SHP77 treated with DMSO at 0.1 percent for 48 hours (cell line): Measurements from ENCODE around the gene EML1.
A peak's percentile ranks its signal among the peaks of the same experiment; 100 is the strongest.

ENCODE experiments used
- DNase-seq: peaks from one replicate; lab custom pipeline; 2025; lab: John Stamatoyannopoulos, UW

The EML1 gene

DNA sequence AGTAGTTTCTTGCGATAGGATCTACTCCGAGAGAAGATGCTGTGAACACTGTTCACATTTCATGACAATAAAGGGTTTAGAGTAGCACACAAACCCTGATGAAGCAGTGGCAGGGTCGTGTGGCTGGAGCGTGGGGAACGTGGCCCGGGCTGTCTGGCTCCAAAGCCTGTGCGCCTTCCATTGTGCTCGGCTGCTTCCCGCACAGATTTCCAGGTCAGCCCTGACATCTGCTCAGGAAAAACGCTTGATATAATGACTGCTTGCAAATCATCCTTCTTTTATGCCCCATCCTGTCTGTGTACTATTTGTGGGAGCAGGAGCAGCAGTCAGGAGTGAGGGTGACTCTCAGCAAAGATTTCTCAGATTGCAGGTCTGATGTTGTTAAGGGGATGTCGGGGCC lies 78.6 kb downstream of the EML1 start:
- DNase-seq: no peak

DNA sequence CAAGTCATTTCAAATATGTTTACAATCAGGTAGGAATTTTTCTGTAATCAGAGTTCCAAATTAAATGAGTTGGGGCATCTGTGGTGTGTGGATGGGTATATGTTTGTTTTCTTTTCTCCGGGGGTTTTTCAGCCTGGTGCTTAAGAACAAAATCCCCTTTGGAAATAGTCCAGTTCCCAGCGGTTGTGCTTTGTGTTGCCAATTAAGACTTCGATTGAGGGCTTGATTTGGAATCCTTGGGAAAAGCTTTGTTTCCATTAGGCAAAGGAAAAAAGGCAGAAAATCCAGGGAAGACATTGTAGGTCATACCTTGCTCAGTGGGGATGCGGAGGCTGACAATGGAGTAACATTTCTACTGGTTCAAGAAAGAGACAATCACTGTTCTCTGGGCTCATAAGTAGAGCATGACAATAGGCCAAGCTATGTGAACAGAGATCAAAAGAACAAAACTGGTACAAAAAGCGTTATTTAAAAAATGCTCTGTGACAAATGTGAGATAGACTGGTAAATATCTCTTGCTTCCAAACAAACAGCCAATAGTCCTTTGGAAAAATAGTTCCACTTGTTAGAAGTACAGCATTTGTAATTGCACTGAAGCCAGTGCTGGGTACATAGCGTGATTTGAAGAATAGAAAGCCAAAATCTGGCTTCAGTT lies 79.7 kb downstream of the EML1 start:
- no peak for DNase-seq

- no peak for DNase-seq
Measured at GRCh38 chr14:99873653-99874052, 80.4 kb downstream of the EML1 start.

DNA sequence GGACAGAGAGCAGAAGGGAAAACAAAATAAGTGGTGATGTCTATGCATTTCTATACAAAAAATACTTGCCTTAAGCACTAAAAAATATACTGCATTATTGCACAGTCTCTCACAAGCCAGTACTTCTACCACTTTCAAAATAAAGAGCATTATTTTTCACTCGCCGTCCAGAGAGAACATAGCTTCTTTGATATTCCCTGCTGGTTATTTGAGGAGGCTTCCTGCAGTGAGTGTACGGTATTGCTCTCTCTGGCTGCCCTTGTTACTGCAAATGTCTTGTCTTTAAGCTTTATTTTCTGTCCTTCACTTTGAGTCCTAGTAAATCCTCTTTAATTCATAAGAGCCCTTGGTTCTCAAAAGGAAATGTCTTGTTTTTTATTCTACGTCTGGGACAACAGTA lies 81.1 kb downstream of the EML1 start:
- DNase-seq: no peak

- no peak for DNase-seq
Measured at GRCh38 chr14:99875421-99875820, 82.2 kb downstream of the EML1 start.

DNA sequence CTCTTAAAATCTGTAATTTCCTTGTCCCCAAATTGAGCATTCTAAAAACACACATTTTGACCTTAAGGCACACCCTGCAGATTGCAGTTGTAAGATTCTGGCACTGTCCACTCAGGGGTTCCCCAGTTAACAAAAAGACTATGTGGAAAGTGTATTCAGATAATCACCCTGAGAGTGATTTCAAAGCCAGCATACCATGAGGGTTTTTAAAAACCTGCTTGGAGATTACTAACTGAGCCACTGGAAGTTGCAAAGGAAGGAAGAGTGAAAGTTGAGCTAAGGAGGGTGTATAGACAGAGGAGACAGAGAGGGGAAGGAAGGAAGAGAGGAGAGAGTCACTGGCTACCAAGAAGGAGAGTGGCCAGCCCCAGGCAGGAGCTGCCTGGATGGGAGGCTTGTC lies 82.6 kb downstream of the EML1 start:
- DNase-seq: no peak

- DNase-seq: no peak
Measured at GRCh38 chr14:99876406-99876805, 83.2 kb downstream of the EML1 start.

- DNase-seq: no peak
Measured at GRCh38 chr14:99878563-99878962, 85.3 kb downstream of the EML1 start.

DNA sequence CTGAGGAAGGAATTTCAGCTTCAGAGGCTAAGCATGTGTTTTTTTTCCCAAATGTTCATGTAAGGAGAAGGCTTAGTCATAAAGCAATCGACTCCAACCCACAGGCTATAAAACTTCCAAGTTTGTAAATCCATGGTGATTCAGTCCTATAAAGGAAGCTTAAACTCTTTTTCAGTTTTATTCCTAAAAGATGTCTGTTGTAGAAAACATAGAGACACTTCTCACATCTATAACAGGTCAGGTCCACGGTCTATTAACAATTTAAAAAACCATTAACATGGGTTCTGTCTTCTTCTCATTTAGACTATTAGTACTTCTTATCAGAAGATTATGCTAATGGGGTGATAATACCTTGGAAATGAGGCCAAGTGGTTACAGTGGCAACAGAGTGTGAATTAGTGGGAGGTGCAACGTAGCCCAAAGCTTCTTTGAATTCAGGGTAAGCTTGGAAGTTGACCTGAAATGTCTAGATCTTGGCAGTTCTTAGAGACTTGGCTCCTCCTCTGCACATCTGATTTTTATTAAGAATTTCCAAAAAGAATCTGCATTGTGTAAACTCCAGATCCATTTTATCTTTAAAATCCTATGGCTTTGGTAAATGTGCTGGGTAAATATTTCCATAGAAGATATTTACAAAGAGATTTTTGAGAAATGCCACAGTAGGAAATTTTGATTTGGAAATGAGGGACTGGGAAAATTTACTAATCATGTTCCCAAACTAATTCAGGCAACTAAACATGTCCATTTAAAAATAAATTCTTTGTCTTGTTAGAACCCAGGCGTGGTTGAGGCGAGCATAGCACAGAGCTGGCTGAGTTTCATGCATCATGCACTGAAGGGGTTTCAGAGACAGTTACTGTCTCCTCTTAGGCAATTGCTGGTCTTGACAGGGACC lies 86.4 kb downstream of the EML1 start:
- DNase-seq: no peak

DNA sequence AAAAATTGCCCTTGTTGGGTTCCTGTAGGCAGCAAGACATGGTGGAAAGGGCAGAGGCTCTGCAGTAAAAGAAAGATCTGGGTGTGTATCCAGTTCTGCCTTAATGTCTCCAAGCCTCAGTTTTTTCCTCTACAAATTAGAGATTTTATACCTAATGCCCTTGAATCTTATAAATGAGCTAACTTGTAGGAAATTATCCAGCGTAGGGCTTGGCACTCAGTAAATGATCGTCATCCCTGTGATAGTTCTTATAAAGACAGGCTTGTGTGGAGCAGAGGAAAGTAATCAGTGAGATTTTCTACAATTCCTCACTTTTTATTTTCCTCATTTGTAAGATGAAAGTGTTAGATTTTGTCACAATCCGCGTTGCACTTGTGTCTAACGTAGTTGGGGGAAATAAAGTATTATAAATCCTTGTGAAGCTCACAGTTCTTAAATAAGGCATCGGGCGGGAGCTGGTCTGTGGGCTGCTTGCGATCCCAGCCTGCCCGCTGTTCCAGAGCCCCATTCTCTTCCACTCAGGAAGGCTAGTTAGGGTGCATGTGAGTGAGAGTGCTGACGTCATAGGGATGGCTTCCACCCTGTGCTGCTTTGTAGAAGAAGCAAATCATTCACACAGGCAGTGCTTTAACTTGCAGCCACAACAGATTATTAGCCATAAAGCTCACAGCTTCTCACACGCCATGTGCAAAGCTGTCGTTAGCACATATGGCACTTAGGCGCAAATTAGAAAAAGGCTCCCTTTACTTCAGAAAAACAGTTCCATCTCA lies 87.6 kb downstream of the EML1 start:
- DNase-seq: no peak

DNA sequence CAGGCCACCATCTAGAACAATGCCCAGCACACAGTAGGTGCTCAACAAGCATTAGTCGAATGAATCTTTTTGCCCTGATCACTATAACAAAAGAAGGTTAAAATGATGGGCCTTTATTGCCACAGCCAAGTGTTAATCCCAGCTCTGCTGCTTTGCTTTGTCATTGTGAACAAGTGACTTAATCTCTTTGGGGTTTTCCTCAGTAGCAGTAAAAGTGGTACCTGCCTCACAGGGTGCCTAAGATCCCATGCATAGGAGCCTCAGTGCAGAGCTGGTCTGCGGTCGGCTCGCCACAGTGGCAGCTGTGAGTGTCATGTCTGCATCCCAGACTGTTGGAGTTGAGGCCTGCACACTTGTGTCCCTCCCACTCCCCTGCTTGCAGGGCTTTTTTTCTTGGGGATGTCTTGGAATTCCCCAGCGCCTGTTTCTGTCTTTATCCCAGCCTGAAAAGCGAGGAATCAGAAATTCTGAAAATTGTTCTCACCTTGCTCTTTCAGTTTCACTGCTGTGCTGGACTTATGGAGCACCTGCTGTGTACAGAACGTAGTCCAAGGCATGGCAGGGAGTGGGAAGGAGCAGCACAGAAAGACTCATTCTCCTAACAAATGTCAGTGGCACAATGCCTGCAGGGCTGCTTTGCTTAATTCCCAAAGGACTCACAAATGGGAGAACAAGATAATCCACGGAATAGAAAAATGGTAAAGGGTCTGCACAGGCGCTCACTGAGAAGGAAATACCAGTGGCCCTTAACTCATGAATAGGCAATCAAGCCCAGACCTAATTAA lies 90.8 kb downstream of the EML1 start:
- no peak for DNase-seq

DNA sequence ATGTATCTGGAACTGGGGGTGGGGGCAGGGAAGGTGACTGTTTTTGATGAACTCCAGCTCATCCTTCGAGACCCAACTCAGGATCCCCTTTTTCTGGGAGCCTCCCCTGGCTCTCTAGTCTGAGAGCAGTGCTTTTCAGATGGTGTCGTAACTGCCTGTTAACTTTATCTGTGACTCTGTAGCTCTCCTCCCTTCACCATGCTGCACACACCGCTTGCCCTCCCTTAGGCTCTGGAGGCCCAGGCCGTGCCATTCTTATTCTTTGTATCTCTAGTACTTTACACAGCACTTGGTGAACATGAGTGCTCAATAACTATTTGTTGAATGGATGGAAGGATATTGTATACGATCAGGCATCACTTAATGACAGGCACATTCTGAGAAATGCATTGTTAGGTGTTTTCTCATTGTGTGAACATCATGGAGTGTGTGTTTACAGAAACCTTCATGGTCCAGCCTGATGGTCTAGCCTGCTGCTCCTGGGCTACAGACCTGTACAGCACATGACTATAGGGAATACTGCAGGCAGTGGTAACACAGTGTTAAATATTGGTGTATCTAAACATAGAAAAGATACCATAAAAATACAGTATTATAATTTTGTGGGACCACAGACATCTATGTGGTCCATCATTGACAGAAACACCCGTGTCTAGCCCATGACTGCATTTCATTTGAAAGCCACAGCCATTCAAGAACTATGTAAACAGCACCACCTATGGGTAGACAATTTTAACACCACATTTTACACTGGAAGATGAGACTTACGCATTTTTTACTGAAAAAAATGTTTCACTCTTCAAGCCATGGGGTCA lies 91.8 kb downstream of the EML1 start:
- DNase-seq: peak; percentile 21

DNA sequence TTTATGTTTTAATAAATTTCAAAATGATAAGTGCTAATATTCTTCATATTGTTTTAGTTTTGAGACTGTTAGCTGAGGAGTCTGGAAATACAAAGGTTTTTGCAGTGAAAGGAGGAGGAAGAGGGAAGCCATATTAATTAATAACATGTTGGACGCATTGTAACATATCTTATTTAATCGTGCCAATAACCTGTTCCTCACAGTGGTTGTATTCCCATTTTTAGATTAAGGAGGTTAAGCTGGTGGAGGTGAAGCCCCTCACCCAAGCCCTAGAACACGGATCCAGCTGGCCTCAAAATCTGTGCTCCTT lies 92.4 kb downstream of the EML1 start:
- DNase-seq: no peak

DNA sequence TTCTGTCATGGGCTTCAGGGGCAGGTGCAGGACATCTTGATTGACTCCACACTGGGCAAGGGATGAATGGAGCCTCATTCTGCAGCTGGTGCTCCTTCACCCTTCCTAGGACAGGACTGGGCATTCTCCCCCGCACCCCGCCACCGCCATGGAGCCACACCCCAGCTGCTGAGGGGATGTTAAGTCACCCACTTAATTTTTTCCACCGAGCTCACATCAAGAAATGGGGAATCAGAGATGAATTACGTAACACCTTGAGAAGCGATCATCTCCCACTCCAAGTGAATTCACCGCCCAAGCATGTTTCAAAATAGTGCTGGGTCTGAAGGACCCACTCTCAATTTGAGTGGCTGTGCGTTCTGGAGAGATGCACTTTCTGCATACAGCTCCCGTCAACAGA lies 94.2 kb downstream of the EML1 start:
- DNase-seq: no peak

DNA sequence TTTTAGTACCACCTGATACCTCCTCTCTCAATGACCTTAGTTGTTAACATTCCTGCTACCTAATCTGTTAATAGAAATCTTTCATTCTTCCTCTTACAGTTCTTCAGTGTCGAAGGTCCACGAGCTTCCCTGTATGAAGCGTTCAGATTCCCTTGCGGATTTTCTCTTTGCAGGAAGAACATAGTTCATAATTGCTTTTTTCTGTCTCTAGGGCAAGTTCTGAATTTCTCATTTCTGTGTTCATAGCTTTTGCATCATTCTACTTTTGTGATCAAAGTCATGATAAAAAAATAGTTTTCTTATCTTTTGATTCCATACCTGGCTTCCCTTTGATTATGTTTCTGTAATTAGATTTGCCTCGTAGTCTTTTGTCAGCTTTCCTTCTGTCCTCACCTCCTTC lies 94.9 kb downstream of the EML1 start:
- DNase-seq: no peak

DNA sequence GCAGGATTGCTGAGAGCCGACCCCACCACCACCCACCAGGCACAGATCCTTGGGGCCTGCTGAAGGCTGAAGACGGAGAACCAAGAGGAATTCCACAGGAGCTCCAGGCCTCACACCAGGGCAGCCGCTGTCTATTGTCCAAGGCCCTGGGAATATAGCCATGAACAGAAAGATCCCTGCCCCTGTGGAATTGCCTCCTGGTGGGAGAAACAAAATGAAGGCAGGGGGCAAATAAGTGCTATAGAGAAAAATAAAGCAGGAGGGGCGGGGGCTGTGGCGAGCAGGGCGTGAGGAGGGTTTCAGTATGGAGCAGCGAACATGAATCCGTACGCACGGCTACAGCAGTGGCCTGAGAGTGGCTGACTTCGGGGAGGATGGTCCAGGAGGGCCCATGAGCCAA lies 96.1 kb downstream of the EML1 start:
- DNase-seq: no peak

DNA sequence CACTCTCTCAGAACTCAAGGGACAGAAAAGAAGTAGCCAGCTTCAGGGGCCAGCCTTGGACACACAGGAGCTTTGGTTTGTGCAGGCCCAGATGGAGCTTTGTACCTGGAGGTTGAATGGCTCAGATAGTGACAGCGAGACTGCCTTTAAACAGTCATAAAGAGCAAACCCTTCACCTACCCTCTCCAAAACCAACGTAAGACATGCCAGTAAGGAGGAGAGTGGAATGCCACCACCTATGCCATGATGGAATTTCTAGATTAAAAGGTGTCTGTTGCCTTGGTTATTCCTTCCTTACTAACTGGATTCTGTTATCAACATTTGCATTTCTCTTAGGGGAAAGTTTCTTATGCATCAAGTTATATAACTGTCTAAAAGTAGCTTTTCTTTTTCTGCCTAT lies 98.1 kb downstream of the EML1 start:
- DNase-seq: no peak

DNA sequence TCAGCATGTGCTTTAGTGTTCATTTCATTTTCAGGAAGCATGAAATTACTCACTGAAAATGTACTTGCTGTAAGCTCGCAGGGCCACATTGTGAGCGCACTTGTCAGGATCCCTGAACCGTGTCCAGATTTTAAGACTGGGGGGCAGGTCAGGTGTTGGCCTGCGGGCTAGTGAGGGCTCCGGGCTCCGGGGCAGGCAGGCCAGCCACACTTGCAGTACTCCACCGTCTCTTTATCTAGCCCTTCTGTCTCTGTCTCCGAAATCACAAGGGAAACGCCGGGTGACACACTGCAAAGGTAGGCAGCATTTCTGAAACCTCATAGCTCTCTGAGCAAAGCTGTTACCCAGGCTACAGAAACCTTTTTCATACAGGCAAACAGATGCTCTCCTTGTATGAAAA lies 98.7 kb downstream of the EML1 start:
- DNase-seq: no peak

GRCh38 chr14:99892406-99892805 lies 99.2 kb downstream of the EML1 start:
- no peak for DNase-seq

DNA sequence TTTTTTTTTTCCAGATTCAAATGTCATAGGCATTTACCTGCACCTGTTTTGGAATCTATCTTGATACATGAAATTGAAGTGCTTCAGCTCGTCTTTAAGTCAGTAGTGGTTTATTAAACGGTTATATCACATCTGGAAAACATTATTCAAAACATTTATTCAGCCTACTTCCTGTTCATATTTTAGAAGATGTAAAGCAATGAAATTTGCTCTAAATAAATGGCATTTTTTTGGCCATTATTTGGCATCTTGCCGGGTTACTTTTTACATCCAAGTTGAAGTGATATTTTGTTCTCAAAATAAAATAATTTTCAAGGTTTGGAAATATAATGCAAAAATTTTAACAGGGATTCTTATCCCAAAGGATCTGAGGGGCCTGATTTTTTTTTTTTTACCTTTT lies 103.1 kb downstream of the EML1 start:
- no peak for DNase-seq

DNA sequence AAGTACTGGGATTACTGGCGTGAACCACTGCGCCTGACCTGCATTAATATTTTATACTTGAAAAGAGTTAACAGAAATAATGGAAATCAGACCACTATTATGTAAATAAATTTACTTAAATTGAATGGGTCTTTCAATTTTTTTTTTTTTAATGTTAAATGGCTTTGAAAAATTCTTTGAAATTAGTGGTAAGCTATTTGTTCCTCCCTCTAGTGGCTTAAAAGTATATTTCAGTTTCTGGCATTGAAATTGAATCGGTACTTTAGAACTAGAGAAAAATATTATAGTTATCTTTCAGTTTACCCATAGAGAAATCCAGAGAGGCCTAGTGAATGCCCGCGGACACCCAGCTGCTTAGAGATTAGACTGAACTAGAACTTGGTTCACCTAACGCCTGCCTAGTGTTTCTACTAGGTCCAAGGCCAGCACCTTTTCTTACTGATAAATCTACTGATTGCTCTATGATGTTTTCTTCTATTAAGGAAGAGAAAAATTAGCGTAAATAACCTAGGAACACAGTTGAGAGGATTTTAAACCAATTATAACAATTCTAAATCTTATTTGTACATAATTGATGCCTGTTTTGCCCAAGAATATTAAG lies 106.5 kb downstream of the EML1 start:
- DNase-seq: no peak
